Measurements from ENCODE around the gene BCL6.

DNA sequence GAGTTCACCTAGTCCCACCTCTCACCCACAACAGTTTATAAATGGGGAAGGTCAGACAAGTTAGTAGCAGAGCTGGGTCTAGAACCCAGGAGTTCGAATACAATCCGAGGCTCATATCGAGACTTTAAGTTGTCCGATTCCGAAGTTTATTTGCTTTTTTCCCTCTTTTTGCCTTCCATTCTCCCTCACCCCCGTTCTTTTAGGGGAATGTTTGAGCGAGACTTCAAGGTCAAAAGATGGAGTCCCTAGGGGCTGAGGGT is 7.3 kb downstream of the BCL6 start:
- TF ChIP-seq, protein P1, sequence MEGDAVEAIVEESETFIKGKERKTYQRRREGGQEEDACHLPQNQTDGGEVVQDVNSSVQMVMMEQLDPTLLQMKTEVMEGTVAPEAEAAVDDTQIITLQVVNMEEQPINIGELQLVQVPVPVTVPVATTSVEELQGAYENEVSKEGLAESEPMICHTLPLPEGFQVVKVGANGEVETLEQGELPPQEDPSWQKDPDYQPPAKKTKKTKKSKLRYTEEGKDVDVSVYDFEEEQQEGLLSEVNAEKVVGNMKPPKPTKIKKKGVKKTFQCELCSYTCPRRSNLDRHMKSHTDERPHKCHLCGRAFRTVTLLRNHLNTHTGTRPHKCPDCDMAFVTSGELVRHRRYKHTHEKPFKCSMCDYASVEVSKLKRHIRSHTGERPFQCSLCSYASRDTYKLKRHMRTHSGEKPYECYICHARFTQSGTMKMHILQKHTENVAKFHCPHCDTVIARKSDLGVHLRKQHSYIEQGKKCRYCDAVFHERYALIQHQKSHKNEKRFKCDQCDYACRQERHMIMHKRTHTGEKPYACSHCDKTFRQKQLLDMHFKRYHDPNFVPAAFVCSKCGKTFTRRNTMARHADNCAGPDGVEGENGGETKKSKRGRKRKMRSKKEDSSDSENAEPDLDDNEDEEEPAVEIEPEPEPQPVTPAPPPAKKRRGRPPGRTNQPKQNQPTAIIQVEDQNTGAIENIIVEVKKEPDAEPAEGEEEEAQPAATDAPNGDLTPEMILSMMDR (IDR thresholded peaks at IDR 0.05), result no peak
- no peak for TF ChIP-seq EZH2 (IDR thresholded peaks at IDR 0.05; ENCODE audit: borderline replicate concordance, insufficient read depth, low read depth, low read length, poor library complexity, severe bottlenecking)
